NCI-H524 (cell line): ENCODE measurements around the gene IGSF6.

Experiments used
- DNase-seq, 2 experiments: peaks; one replicate each; lab custom pipeline; 2025; lab: John Stamatoyannopoulos, UW

IGSF6 gene

DNA sequence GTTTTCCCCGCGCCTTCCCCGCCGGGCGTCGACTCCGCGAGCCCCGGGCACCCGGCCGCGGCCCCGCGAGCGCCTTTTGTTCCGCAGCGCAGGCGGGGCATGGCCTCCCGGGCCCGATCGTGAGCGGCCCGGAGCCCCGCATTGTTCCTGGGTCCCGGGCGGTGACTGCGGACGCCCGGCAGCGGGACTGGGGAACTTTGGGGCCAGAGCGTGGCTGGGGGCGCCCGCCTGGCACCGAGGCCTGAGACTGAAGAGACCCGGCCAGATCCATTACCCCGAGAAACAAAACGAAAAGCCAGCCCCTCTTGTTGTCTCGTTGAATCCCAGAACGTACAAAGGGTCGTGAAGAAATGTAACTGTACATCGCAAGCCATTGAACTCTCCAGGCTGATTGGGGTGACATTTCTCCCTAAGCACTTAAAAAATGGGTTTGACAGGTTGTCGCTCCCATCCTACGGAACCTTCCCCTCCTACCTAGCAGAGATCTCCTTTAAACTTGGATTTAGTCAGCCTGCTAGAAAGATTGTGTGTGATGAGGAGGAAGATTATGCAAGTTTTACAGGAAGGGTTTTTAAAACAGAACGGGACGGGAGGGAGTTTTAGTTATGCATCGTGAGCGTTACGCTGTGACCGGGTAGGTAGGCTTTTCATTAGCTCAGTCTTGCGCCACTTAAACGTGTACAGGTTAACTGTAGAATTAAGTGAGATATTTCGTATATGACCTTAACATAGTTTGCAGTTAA, 52.2 kb downstream of the IGSF6 start:
- DNase-seq, result peak; percentile 30 to 46

DNA sequence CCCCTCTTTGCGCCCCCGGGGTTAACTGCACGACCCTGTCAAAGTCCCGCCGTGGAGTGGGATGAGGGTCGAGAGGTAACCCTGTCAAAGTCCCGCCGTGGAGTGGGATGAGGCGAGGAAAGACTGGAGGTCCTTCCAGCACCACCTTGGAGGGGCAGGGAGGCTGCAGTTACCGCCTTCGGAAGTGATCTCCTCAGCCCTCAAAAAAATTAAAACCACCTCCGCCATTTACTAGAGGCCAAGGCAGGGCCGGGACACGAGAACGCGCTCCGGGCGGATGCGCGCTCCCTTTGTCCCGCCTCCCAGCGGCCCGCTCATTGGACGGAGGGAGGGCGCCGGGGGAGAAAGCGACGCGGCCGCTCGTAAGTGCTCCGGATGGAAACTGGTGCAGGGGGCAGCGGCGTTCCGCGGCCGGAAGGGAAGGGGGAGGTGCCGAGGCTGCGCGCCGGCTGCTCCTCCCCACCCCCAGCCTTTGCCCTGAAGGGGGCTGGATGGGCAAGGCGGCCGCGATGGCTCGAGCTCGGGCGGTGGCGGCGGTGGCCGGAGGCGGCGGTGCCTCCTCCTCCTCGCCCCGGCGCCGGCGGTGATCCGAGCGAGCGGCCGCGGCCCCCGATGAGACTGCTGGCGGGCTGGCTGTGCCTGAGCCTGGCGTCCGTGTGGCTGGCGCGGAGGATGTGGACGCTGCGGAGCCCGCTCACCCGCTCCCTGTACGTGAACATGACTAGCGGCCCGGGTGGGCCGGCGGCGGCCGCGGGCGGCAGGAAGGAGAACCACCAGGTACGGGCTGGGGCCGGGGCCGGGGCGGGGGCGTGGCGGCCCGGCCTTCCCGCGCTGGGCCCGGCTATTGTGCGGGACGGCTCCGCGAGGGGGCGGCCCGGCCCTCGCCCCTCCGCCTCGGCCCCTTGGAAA, 53.0 kb downstream of the IGSF6 start, which contains the start of gene METTL9:
METTL9 (plus strand) TSS at position 456 of the 909 bp plus-strand sequence; CDS start at position 613, 157 bp downstream.
- peak; percentile 90 to 92 for DNase-seq

DNA sequence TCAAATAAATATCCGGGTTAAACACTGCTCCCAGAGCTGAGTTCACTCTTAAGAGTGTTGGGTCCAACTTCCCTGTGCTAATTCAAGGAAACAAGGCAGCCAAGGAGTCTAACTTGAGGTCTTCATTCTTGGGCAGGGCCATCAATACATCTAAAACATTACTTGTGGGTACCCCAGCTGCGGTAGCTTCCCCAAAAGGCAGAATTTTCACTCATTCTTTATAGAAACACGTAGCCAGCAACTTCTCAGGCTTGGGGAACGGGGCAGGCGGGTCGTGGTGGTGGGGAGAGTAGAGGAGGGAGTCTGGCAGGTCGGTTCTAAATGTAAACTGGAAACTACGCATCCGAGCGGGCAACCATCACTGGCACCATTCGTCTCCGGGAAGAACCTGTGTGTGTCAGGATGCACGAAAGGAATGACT, 53.7 kb downstream of the IGSF6 start:
- peak in 1 of 2 experiments; percentile 39 for DNase-seq

DNA sequence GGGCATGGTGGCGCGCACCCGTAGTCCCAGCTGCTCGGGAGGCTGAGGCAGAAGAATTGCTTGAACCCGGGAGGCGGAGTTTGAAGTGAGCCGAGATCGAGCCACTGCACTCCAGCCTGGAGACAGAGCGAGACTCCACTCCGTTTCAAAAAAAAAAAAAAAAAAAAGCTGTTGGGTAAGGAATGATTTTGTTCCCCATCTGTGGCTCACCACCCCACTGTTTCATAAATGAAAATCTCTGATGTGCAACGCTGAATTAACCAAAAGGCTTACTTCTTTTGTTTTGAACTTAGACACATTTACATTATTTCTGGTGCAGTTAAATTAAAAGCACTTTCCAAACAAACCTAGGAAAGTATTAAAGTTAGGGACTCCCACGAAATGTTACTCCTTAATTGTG, 54.2 kb downstream of the IGSF6 start:
- no peak for DNase-seq

DNA sequence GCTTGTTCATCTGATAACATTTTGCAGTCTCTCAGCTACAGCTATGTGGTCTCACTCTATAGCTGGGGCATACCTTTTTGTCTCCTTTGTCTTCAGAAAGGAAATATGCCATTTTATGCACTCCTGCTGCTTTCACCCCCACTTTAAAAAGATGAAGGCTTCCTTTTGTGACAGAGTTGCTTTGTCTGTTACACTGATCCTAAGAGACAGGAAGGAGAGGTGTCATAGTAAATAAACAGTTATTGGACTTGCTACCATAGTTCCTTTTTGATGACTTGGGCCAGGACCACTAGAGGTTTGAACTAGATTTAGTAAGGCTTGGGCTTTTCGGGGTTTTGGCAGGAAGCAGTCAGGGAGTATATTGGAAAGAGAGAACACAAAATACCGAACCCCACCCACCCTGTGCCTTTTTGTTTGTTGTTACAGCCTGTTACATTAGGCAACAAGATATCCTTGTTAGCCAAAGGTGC, 54.8 kb downstream of the IGSF6 start:
- DNase-seq, result no peak

DNA sequence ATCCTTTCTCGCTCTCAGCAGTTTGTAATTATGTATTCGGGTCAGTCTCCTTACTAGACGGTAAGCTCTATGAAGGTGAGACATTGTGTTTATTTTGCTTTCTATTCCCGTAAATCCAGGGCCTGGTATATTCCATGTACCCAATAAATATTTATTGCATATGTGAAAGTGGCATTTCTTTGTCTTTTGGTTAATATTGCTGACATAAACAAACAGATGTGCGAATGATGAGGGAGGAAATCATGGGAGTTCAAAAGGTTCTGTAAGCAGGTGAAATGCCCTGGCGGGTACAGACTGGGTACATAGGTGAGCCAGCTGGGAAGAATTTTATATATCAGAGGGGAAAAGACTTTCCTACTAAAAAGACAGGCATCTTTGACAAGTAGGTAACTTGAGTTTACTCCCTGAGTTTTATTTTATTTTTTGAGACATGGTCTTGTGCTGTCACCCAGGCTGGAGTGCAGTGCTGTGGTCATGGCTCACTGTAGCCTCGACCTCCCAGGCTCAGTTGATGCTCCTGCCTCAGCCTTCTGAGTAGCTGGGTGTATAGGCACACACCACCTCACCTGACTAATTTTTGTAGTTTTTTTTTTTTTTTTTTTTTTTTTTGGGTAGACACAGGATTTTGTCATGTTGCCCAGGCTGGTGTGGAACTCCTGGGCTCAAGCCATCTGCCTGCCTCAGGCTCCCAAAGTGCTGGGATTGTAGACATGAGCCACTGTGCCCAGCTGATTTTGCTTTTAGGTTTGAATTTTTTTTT, 58.7 kb downstream of the IGSF6 start:
- no peak for DNase-seq

DNA sequence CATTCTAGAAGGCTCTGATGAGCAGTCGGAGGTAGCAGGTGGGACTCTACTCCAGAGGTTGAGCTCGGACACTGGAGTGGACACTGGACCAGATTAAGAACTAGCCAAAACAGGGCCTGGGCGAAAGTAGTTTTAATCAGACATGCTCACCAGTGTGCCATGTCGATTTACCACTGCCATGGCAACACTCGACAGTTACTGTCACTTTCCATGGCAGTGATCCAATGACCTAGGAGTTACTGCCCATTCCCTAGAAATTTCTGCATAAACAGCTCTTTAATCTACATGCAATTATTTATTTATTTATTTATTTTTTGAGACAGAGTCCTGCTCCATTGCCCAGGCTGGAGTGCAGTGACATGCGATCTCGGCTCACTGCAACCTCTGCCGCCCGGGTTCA, 60.2 kb downstream of the IGSF6 start:
- no peak for DNase-seq

DNA sequence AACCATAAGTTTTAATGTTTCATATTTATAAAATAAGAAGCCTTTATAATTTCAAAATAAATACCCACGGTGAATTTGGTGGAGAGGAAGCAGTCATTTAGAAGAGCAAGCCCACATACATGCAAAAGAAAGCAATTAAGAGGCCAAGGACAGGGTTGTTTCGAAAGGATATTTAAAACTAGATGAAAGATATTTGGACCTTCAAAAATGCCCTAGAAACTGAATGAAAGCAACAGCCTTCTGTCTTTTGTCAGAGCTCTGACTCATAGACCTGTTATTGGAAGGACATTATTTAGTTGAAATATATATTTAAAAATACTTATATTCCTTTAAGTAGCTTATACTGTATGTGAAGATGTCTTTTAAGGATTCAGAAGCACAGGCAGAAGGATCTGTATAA, 61.6 kb downstream of the IGSF6 start:
- no peak for DNase-seq

DNA sequence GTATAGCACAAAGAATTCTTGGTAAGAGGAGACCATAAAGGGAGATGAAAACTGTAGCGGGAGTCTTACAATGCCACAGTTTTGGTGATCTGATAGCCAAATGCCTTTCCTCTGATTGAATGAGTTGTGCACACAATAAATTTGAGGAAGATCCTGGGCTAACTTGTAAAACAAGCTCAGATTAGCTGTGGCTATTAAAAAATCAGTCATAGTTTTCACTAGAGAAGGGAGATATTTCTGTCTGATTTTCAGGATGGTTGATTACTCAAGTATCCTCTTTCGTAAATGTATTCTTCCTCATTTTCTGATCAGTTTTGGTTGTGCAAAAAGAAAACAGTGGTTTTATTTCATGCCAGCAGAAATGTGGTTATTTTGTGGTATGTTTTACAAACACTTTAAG, 62.1 kb downstream of the IGSF6 start:
- DNase-seq, result no peak

DNA sequence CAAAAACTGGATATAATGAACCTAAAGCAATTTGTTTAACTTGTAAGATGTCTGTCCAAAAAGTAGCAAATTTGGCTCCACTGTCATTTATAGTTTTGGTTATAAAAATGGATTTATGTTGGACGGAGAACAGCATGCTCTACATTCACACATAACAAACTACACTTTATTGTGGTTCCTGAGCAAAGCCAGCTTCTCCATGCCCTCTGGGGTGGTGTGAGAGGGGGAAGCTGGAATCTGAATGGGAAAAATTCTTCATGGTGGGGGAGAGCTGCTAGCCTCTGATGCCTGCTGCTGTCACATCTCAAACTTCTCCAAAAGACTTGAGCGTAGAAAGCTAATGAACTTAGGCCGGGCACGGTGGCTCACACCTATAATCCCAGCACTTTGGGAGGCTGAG, 62.9 kb downstream of the IGSF6 start:
- DNase-seq, result no peak
